K562 (cell line): Measurements from ENCODE around the gene SOX18. TPM values are rescaled to one million over a fixed set of nuclear protein-coding genes. Genes with fewer than 3 reads are reported as not detected.

Experiments
- ESRRA ChIP-seq: fragments of 450-650 bp; IDR thresholded peaks from 2 replicates; pipeline ENCODE4 v1.6.1; 2014; ENCODE audit warnings: low read depth, mild to moderate bottlenecking, moderate library complexity, borderline replicate concordance
- HMG20B ChIP-seq: fragments of 250-450 bp; sonication (Bioruptor Pico); IDR thresholded peaks from 2 replicates; pipeline ENCODE4 v1.5.0; 2021; ENCODE audit warnings: mild to moderate bottlenecking
- HNRNPUL1 ChIP-seq: fragments of 200-400 bp; formaldehyde crosslinking; IDR thresholded peaks from 2 replicates; pipeline ENCODE4 v1.6.1; 2017; ENCODE audit warnings: low read length
- L3MBTL2 ChIP-seq: fragments of 450-650 bp; IDR thresholded peaks from 2 replicates; pipeline ENCODE4 v1.6.1; 2016; ENCODE audit warnings: mild to moderate bottlenecking, moderate library complexity
- NELFE ChIP-seq: IDR thresholded peaks from 2 replicates; pipeline ENCODE4 v1.6.1; 2011; ENCODE audit warnings: mild to moderate bottlenecking; ENCODE audit not compliant: insufficient read depth, insufficient read length
- NFE2L1 ChIP-seq: fragments of 450-650 bp; IDR thresholded peaks from 2 replicates; pipeline ENCODE4 v1.6.1; 2016; ENCODE audit warnings: missing genetic modification characterization, low read depth, mild to moderate bottlenecking, missing compliant biosample characterization, moderate library complexity, borderline replicate concordance
- PATZ1 ChIP-seq: fragments of 250-450 bp; sonication (Bioruptor Pico); IDR thresholded peaks from 2 replicates; pipeline ENCODE4 v1.5.0; 2020; ENCODE audit warnings: mild to moderate bottlenecking, borderline replicate concordance
- RBBP5 ChIP-seq: fragments of 200-600 bp; sonication (generic); IDR thresholded peaks from 2 replicates; pipeline ENCODE4 v1.6.1; 2012; ENCODE audit warnings: borderline replicate concordance, mild to moderate bottlenecking, low read length, control low read depth, inconsistent platforms; ENCODE audit not compliant: insufficient read depth, poor library complexity, severe bottlenecking
- RBM34 ChIP-seq: fragments of 200-400 bp; formaldehyde crosslinking; IDR thresholded peaks from 2 replicates; pipeline ENCODE4 v1.6.1; 2018; ENCODE audit warnings: low read length, borderline replicate concordance; ENCODE audit not compliant: insufficient read depth
- SIN3B ChIP-seq: fragments of 450-650 bp; IDR thresholded peaks from 2 replicates; pipeline ENCODE4 v1.6.1; 2017; ENCODE audit warnings: low read depth, mild to moderate bottlenecking, moderate library complexity
- SMAD4 ChIP-seq: fragments of 250-450 bp; sonication (Bioruptor Pico); conservative IDR thresholded peaks from 2 replicates; pipeline ENCODE4 v1.8.0; 2021; ENCODE audit warnings: inconsistent platforms, mild to moderate bottlenecking, moderate library complexity
- SNRNP70 ChIP-seq: fragments of 200-400 bp; formaldehyde crosslinking; optimal IDR thresholded peaks from 2 replicates; pipeline ENCODE3; 2017; ENCODE audit warnings: low read depth, low read length
- TOE1 ChIP-seq, 2 experiments: fragments of 450-650 bp in 1 of 2; sonication (generic) in 1 of 2; formaldehyde crosslinking in 1 of 2; IDR thresholded peaks; 2 replicates each; pipeline versions ENCODE4 v1.7.1 to v1.8.0; 2016 to 2022; ENCODE audit warnings: borderline replicate concordance in 2 of 2, mild to moderate bottlenecking in 2 of 2, antibody characterized with exemption in 1 of 2, inconsistent platforms in 1 of 2, low read depth in 1 of 2, missing genetic modification reagents in 1 of 2, moderate library complexity in 1 of 2
- ZBTB43 ChIP-seq: sonication (generic); formaldehyde crosslinking; IDR thresholded peaks from 2 replicates; pipeline ENCODE4 v1.8.0; 2023; ENCODE audit warnings: mild to moderate bottlenecking, missing genetic modification reagents
- ZBTB9 ChIP-seq: fragments of 450-650 bp; formaldehyde crosslinking; IDR thresholded peaks from 2 replicates; pipeline ENCODE4 v1.4.0; 2020; ENCODE audit warnings: mild to moderate bottlenecking, moderate library complexity
- ZKSCAN1 ChIP-seq: fragments of 150-350 bp; IDR thresholded peaks from 2 replicates; pipeline ENCODE4 v1.6.1; 2016; ENCODE audit warnings: low read depth, low read length
- ZMIZ1 ChIP-seq, 2 experiments: fragments of 150-350 bp in 1 of 2; IDR thresholded peaks; 2 replicates each; pipeline ENCODE4 v1.6.1; 2012 to 2016; ENCODE audit warnings: low read depth in 2 of 2, low read length in 2 of 2, mild to moderate bottlenecking in 1 of 2, moderate library complexity in 1 of 2
- ZNF780A ChIP-seq: fragments of 250-450 bp; sonication (Bioruptor Pico); IDR thresholded peaks from 2 replicates; pipeline ENCODE4 v1.5.0; 2021; ENCODE audit warnings: mild to moderate bottlenecking
- polyA plus RNA-seq, 8 experiments: library from polyadenylated mRNA; depleted of rRNA in 4 of 8; stranded (reverse) in 5 of 8; unstranded in 3 of 8; fragments of >200 nt; fragmentation: Nextera tagmentation in 2 of 8; fragmentation: Illumina TruSeq in 1 of 8; extraction: Ambion mirVana in 2 of 8; extraction: Trizol in 1 of 8; gene quantifications; 2 replicates each; pipeline versions ENCODE4 v1.2.1 to v1.2.3, GENCODE V29; 2011 to 2014; ENCODE audit warnings: inconsistent platforms in 1 of 8, missing spikeins in 1 of 8
- total RNA-seq, 7 experiments: library from RNA; depleted of rRNA in 6 of 7; stranded (reverse); fragments of >200 nt in 6 of 7; fragmentation: Illumina TruSeq in 2 of 7; extraction: Trizol in 2 of 7; gene quantifications; 2 replicates each; pipeline versions ENCODE4 v1.2.1 to v1.2.3, GENCODE V29; 2011 to 2021; ENCODE audit warnings: low replicate concordance in 1 of 7

Gene SOX18
- total and polyA plus RNA-seq, 9 of the 15 experiments (the other 6 are each of a cell fraction or from before 2014, with no cell fraction given): 0.15 to 19.8 (median 0.33) TPM

DNA sequence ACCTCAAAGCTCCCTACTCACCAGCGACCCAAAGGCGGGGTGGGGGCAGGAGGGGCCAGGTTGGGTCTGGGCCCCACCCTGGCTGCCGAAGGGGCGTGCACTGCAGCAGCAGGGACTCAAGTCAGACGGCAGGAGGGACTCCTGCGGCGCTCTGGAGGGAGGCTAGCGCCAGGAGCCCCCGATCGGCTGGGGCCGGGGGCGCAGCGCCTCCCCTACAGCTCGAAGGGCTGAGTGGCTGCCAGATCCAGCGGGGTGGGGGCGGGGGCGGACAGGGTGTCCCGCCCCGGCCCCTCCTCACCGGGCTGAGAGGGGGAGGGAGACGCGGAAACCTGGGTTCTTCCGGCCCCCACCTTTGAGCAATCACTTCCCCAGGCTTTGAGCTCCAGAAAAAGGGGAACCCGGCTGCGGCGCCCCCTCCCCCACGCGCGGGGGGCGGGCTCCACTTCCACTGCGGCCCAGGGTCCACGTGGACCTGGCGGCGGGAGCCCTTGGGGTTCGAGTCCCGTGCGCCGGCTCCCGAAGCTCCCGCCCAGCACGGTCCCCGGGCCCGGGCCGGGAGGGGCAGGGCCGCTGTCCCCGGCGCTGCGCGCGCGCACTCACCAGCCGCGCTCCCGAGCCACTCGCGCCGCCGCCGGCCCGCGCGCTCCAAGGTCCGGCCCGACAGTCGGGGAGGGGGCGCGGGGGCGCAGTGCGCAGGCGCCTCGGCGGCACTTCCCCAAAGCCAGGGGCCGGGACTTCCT lies 30.0 kb upstream of the SOX18 start, which contains the start of gene RGS19 (continued):
- TF ChIP-seq ZBTB43 (CRISPR knock-in tag): no peak
- TF ChIP-seq TOE1 (IDR thresholded peaks at IDR 0.05; ENCODE audit: borderline replicate concordance): peak; percentile 46; the same call in 1 of the 2 replicates
- no peak for TF ChIP-seq TOE1 (CRISPR knock-in tag; IDR thresholded peaks at IDR 0.05; ENCODE audit: borderline replicate concordance, low read depth)
- TF ChIP-seq SNRNP70: no peak
- peak; percentile 77 for TF ChIP-seq SMAD4 (CRISPR knock-in tag)
- no peak for TF ChIP-seq ESRRA
- TF ChIP-seq ZKSCAN1: no peak
- TF ChIP-seq ZMIZ1 (IDR thresholded peaks at IDR 0.05; ENCODE audit: low read depth in 2 of 2, low read length in 2 of 2): no peak
- no peak for TF ChIP-seq PATZ1 (CRISPR knock-in tag)
- TF ChIP-seq RBBP5: peak; percentile 37
- no peak for TF ChIP-seq HMG20B (CRISPR knock-in tag)
- no peak for TF ChIP-seq NELFE
- TF ChIP-seq ZNF780A (CRISPR knock-in tag): no peak
- TF ChIP-seq NFE2L1 (tag): no peak
- 0 out of 2 replicates have a peak, but pooled peaks have one; percentile 21 for TF ChIP-seq SIN3B
- TF ChIP-seq ZBTB9 (CRISPR knock-in tag): no peak
- TF ChIP-seq HNRNPUL1: no peak
- no peak for TF ChIP-seq RBM34
- TF ChIP-seq L3MBTL2: peak; percentile 84
